ENCODE results near the gene SH3BGRL2. TPM values are rescaled to one million over a fixed set of nuclear protein-coding genes. Genes with fewer than 3 reads are reported as not detected.

SH3BGRL2 gene
- total RNA-seq, 1 experiment from 2014 or later, result 13.5 TPM

DNA sequence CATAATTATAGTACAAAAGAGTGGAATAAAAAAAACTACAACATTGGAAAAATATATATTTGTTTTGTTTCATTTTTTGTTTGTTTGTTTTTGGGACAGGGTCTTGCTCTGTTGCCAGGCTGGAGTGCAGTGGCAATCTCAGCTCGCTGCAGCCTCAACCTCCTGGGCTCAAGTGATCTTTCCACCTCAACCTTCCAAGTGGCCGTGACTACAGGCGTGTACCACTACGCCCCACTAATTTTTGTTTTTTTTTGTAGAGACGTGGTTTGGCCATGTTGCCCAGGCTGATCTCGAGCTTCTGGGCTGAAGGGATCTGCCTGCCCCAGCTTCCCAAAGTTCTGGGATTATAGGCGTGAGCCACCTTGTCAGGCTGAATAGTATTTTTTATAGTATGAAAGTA lies 41.4 kb upstream of the SH3BGRL2 start:
- no peak overlapping the region for H3K27ac ChIP-seq (ENCODE audit: low read depth, low read length, poor library complexity, severe bottlenecking)
- intact Hi-C loops (cut with micrococcal nuclease; ENCODE audit: unreplicated experiment), result no loop called here
- no peak for DNase-seq (ENCODE audit: low spot score)
- ChIA-PET POLR2A (ENCODE audit: low non-redundant PET) (no interaction called here), CTCF (no interaction called here)
- no peak overlapping the region for H3K4me3 ChIP-seq (ENCODE audit: low read depth, low read length, poor library complexity, severe bottlenecking)
- H3K36me3 ChIP-seq (ENCODE audit: insufficient read depth, low read length, poor library complexity, severe bottlenecking), result no peaks in the 10 kb centered on the region
- no peak for TF ChIP-seq EZH2 (IDR thresholded peaks at IDR 0.05; ENCODE audit: borderline replicate concordance, low read depth, low read length, poor library complexity, severe bottlenecking)
- TF ChIP-seq, protein P1, sequence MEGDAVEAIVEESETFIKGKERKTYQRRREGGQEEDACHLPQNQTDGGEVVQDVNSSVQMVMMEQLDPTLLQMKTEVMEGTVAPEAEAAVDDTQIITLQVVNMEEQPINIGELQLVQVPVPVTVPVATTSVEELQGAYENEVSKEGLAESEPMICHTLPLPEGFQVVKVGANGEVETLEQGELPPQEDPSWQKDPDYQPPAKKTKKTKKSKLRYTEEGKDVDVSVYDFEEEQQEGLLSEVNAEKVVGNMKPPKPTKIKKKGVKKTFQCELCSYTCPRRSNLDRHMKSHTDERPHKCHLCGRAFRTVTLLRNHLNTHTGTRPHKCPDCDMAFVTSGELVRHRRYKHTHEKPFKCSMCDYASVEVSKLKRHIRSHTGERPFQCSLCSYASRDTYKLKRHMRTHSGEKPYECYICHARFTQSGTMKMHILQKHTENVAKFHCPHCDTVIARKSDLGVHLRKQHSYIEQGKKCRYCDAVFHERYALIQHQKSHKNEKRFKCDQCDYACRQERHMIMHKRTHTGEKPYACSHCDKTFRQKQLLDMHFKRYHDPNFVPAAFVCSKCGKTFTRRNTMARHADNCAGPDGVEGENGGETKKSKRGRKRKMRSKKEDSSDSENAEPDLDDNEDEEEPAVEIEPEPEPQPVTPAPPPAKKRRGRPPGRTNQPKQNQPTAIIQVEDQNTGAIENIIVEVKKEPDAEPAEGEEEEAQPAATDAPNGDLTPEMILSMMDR (conservative IDR thresholded peaks at IDR 0.05; ENCODE audit: low read depth, low read length), result no peak
- H3K27me3 ChIP-seq (replicated peaks; ENCODE audit: insufficient read depth, low read depth, low read length, poor library complexity), result no peaks in the 10 kb centered on the region
- H3K9me3 ChIP-seq (ENCODE audit: low read depth, low read length, poor library complexity, severe bottlenecking), result no peaks in the 10 kb centered on the region
- H3K4me1 ChIP-seq (ENCODE audit: insufficient read depth, low read length, poor library complexity, severe bottlenecking), result no peaks in the 10 kb centered on the region
- BruUV-seq (replicated peaks), result no TSS peak

DNA sequence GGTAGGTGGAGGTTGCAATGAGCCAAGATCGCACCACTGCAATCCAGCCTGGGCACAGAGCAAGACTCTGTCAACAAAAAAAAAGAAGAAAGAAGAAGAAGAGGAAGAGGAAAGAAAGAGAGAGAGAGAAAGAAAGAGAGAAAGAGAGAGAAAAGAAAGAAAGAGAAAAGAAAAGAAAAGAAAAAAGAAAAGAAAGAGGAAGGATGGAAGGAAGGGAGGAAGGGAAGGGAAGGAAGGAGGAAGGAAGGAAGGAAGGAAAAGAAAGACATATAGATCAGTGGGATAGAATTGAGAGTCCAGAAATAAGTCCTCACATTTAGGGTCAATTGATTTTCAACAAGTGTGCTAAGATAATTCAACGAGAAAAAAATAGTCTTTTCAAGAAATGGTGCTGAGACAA lies 34.0 kb upstream of the SH3BGRL2 start:
- ChIA-PET POLR2A (ENCODE audit: low non-redundant PET) (no interaction called here), CTCF (no interaction called here)
- Histone ChIP-seq H3K4me1 (ENCODE audit: insufficient read depth, low read length, poor library complexity, severe bottlenecking) (no peaks in the 10 kb centered on the region), H3K36me3 (ENCODE audit: insufficient read depth, low read length, poor library complexity, severe bottlenecking) (no peaks in the 10 kb centered on the region), H3K9me3 (ENCODE audit: low read depth, low read length, poor library complexity, severe bottlenecking) (no peaks in the 10 kb centered on the region), H3K27me3 (replicated peaks; ENCODE audit: insufficient read depth, low read depth, low read length, poor library complexity) (no peaks in the 10 kb centered on the region), H3K4me3 (ENCODE audit: low read depth, low read length, poor library complexity, severe bottlenecking) (no peak overlapping the region), H3K27ac (ENCODE audit: low read depth, low read length, poor library complexity, severe bottlenecking) (no peak overlapping the region)
- TF ChIP-seq, protein P1 (conservative IDR thresholded peaks at IDR 0.05; ENCODE audit: low read depth, low read length), result no peak
- TF ChIP-seq EZH2 (IDR thresholded peaks at IDR 0.05; ENCODE audit: borderline replicate concordance, low read depth, low read length, poor library complexity, severe bottlenecking), result no peak
- intact Hi-C loops (cut with micrococcal nuclease; ENCODE audit: unreplicated experiment), result no loop called here
- BruUV-seq (replicated peaks), result no TSS peak
- no peak for DNase-seq (ENCODE audit: low spot score)

DNA sequence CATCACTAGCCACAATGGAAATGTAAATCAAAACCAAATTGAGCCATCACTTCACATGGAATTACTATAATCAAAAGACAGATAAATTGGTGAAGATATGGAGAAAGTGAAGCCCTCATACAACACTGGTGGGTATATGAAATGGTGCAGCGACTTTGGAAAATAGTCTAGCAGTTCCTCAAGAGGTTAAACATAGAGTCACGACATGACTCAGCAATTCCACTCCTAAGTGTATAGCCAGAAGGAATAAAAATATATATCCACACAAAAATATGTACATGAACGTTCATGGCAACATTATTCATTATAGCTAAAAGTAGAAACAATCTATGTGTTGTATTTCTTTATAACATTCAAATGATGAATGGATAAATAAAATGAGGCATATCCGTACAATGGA lies 33.1 kb upstream of the SH3BGRL2 start:
- POLR2A ChIA-PET (ENCODE audit: low non-redundant PET), result no interaction called here
- Histone ChIP-seq H3K27me3 (replicated peaks; ENCODE audit: insufficient read depth, low read depth, low read length, poor library complexity) (no peaks in the 10 kb centered on the region), H3K27ac (ENCODE audit: low read depth, low read length, poor library complexity, severe bottlenecking) (no peak overlapping the region), H3K4me1 (ENCODE audit: insufficient read depth, low read length, poor library complexity, severe bottlenecking) (no peaks in the 10 kb centered on the region), H3K4me3 (ENCODE audit: low read depth, low read length, poor library complexity, severe bottlenecking) (no peak overlapping the region), H3K36me3 (ENCODE audit: insufficient read depth, low read length, poor library complexity, severe bottlenecking) (no peaks in the 10 kb centered on the region), H3K9me3 (ENCODE audit: low read depth, low read length, poor library complexity, severe bottlenecking) (no peaks in the 10 kb centered on the region)
- no peak for DNase-seq (ENCODE audit: low spot score)
- BruUV-seq (replicated peaks), result no TSS peak
- CTCF ChIA-PET, result no interaction called here
- intact Hi-C loops (cut with micrococcal nuclease; ENCODE audit: unreplicated experiment), result no loop called here
- no peak for TF ChIP-seq EZH2 (IDR thresholded peaks at IDR 0.05; ENCODE audit: borderline replicate concordance, low read depth, low read length, poor library complexity, severe bottlenecking)
- TF ChIP-seq, protein P1 (conservative IDR thresholded peaks at IDR 0.05; ENCODE audit: low read depth, low read length), result no peak
